ENCODE results near the gene ERGIC1.

ERGIC1 gene

GRCh38 chr5:172940268-172941066, 106.4 kb downstream of the ERGIC1 start:
- H3K36me3 ChIP-seq (ENCODE audit: control insufficient read depth, insufficient read depth, low read length) = peaks cover 63% of the 10 kb centered on the region
- H3K4me1 ChIP-seq (ENCODE audit: control insufficient read depth, insufficient read depth, low read length, poor library complexity, severe bottlenecking) = peaks cover 35% of the 10 kb centered on the region
- no peak overlapping the region for H3K4me3 ChIP-seq (ENCODE audit: extremely low read depth, insufficient read depth, low read length, poor library complexity, severe bottlenecking)
- 98 to 99% methylated on average over 10 to 12 of the region's 15 CpGs for WGBS, 2 experiments (ENCODE audit: insufficient coverage in 2 of 2)
- H3K9me3 ChIP-seq (ENCODE audit: control insufficient read depth, low read length) = no peaks in the 10 kb centered on the region
- H3K27ac ChIP-seq (ENCODE audit: low read depth, low read length, severe bottlenecking) = peak overlapping the region; percentile 73

GRCh38 chr5:172941067-172941516, 107.0 kb downstream of the ERGIC1 start:
- 80 to 85% methylated on average over 1 to 2 of the region's 4 CpGs for whole genome bisulfite sequencing, 2 experiments (ENCODE audit: insufficient coverage in 2 of 2)

GRCh38 chr5:172942556-172942955, 108.5 kb downstream of the ERGIC1 start:
- peaks cover 40% of the 10 kb centered on the region for H3K4me1 ChIP-seq (ENCODE audit: control insufficient read depth, insufficient read depth, low read length, poor library complexity, severe bottlenecking)
- 89 to 91% methylated on average over 11 of the region's 11 CpGs for WGBS, 2 experiments (ENCODE audit: insufficient coverage in 2 of 2)
- H3K9me3 ChIP-seq (ENCODE audit: control insufficient read depth, low read length) = no peaks in the 10 kb centered on the region
- peaks cover 56% of the 10 kb centered on the region for H3K36me3 ChIP-seq (ENCODE audit: control insufficient read depth, insufficient read depth, low read length)
- peak overlapping the region; percentile 91 for H3K27ac ChIP-seq (ENCODE audit: low read depth, low read length, severe bottlenecking)
- no peak overlapping the region for H3K4me3 ChIP-seq (ENCODE audit: extremely low read depth, insufficient read depth, low read length, poor library complexity, severe bottlenecking)

More at GRCh38 chr5:172941067-172941516, 107.0 kb downstream of the ERGIC1 start:
- Histone ChIP-seq H3K4me1 (ENCODE audit: control insufficient read depth, insufficient read depth, low read length, poor library complexity, severe bottlenecking) (peaks cover 35% of the 10 kb centered on the region), H3K9me3 (ENCODE audit: control insufficient read depth, low read length) (no peaks in the 10 kb centered on the region), H3K27ac (ENCODE audit: low read depth, low read length, severe bottlenecking) (no peak overlapping the region), H3K36me3 (ENCODE audit: control insufficient read depth, insufficient read depth, low read length) (peaks cover 61% of the 10 kb centered on the region), H3K4me3 (ENCODE audit: extremely low read depth, insufficient read depth, low read length, poor library complexity, severe bottlenecking) (no peak overlapping the region)

GRCh38 chr5:172943283-172943841, 109.3 kb downstream of the ERGIC1 start:
- H3K27ac ChIP-seq (ENCODE audit: low read depth, low read length, severe bottlenecking) = peak overlapping the region; percentile 91
- 42 to 43% methylated on average over 10 to 15 of the region's 18 CpGs for WGBS, 2 experiments (ENCODE audit: insufficient coverage in 2 of 2)
- H3K4me1 ChIP-seq (ENCODE audit: control insufficient read depth, insufficient read depth, low read length, poor library complexity, severe bottlenecking) = peaks cover 47% of the 10 kb centered on the region
- no peak overlapping the region for H3K4me3 ChIP-seq (ENCODE audit: extremely low read depth, insufficient read depth, low read length, poor library complexity, severe bottlenecking)
- H3K9me3 ChIP-seq (ENCODE audit: control insufficient read depth, low read length) = no peaks in the 10 kb centered on the region
- H3K36me3 ChIP-seq (ENCODE audit: control insufficient read depth, insufficient read depth, low read length) = peaks cover 52% of the 10 kb centered on the region

- H3K4me1 ChIP-seq (ENCODE audit: control insufficient read depth, insufficient read depth, low read length, poor library complexity, severe bottlenecking) = peaks cover 47% of the 10 kb centered on the region
- H3K9me3 ChIP-seq (ENCODE audit: control insufficient read depth, low read length) = no peaks in the 10 kb centered on the region
- WGBS, 2 experiments (ENCODE audit: insufficient coverage in 2 of 2) = 77 to 92% methylated on average over 3 to 6 of the region's 8 CpGs
- peak overlapping the region; percentile 91 for H3K27ac ChIP-seq (ENCODE audit: low read depth, low read length, severe bottlenecking)
- no peak overlapping the region for H3K4me3 ChIP-seq (ENCODE audit: extremely low read depth, insufficient read depth, low read length, poor library complexity, severe bottlenecking)
- peaks cover 53% of the 10 kb centered on the region for H3K36me3 ChIP-seq (ENCODE audit: control insufficient read depth, insufficient read depth, low read length)
These were observed 109.9 kb downstream of the ERGIC1 start for GRCh38 chr5:172943906-172944305.

GRCh38 chr5:172944741-172945140, 110.7 kb downstream of the ERGIC1 start:
- Histone ChIP-seq H3K36me3 (ENCODE audit: control insufficient read depth, insufficient read depth, low read length) (peaks cover 54% of the 10 kb centered on the region), H3K9me3 (ENCODE audit: control insufficient read depth, low read length) (no peaks in the 10 kb centered on the region), H3K4me1 (ENCODE audit: control insufficient read depth, insufficient read depth, low read length, poor library complexity, severe bottlenecking) (peaks cover 44% of the 10 kb centered on the region), H3K27ac (ENCODE audit: low read depth, low read length, severe bottlenecking) (no peak overlapping the region), H3K4me3 (ENCODE audit: extremely low read depth, insufficient read depth, low read length, poor library complexity, severe bottlenecking) (no peak overlapping the region)
- WGBS, 2 experiments (ENCODE audit: insufficient coverage in 2 of 2) = 82 to 84% methylated on average over 5 of the region's 6 CpGs

- peaks cover 44% of the 10 kb centered on the region for H3K4me1 ChIP-seq (ENCODE audit: control insufficient read depth, insufficient read depth, low read length, poor library complexity, severe bottlenecking)
- peaks cover 53% of the 10 kb centered on the region for H3K36me3 ChIP-seq (ENCODE audit: control insufficient read depth, insufficient read depth, low read length)
- no peaks in the 10 kb centered on the region for H3K9me3 ChIP-seq (ENCODE audit: control insufficient read depth, low read length)
- WGBS, 2 experiments (ENCODE audit: insufficient coverage in 2 of 2) = 96 to 100% methylated on average over 6 of the region's 6 CpGs
- no peak overlapping the region for H3K27ac ChIP-seq (ENCODE audit: low read depth, low read length, severe bottlenecking)
- H3K4me3 ChIP-seq (ENCODE audit: extremely low read depth, insufficient read depth, low read length, poor library complexity, severe bottlenecking) = no peak overlapping the region
These were observed 111.1 kb downstream of the ERGIC1 start for GRCh38 chr5:172945151-172945550.

GRCh38 chr5:172946146-172946545, 112.1 kb downstream of the ERGIC1 start:
- H3K4me1 ChIP-seq (ENCODE audit: control insufficient read depth, insufficient read depth, low read length, poor library complexity, severe bottlenecking) = peaks cover 44% of the 10 kb centered on the region
- H3K36me3 ChIP-seq (ENCODE audit: control insufficient read depth, insufficient read depth, low read length) = peaks cover 53% of the 10 kb centered on the region
- no peak overlapping the region for H3K4me3 ChIP-seq (ENCODE audit: extremely low read depth, insufficient read depth, low read length, poor library complexity, severe bottlenecking)
- 97 to 99% methylated on average over 7 of the region's 7 CpGs for WGBS, 2 experiments (ENCODE audit: insufficient coverage in 2 of 2)
- H3K9me3 ChIP-seq (ENCODE audit: control insufficient read depth, low read length) = no peaks in the 10 kb centered on the region
- H3K27ac ChIP-seq (ENCODE audit: low read depth, low read length, severe bottlenecking) = no peak overlapping the region

GRCh38 chr5:172949426-172949825, 115.4 kb downstream of the ERGIC1 start:
- Histone ChIP-seq H3K27ac (ENCODE audit: low read depth, low read length, severe bottlenecking) (no peak overlapping the region), H3K9me3 (ENCODE audit: control insufficient read depth, low read length) (no peaks in the 10 kb centered on the region), H3K36me3 (ENCODE audit: control insufficient read depth, insufficient read depth, low read length) (peaks cover 52% of the 10 kb centered on the region), H3K4me1 (ENCODE audit: control insufficient read depth, insufficient read depth, low read length, poor library complexity, severe bottlenecking) (peaks cover 34% of the 10 kb centered on the region), H3K4me3 (ENCODE audit: extremely low read depth, insufficient read depth, low read length, poor library complexity, severe bottlenecking) (no peak overlapping the region)
- 94 to 95% methylated on average over 2 of the region's 3 CpGs for WGBS, 2 experiments (ENCODE audit: insufficient coverage in 2 of 2)

GRCh38 chr5:172950176-172950965, 116.3 kb downstream of the ERGIC1 start:
- Histone ChIP-seq H3K9me3 (ENCODE audit: control insufficient read depth, low read length) (no peaks in the 10 kb centered on the region), H3K4me3 (ENCODE audit: extremely low read depth, insufficient read depth, low read length, poor library complexity, severe bottlenecking) (no peak overlapping the region), H3K36me3 (ENCODE audit: control insufficient read depth, insufficient read depth, low read length) (peaks cover 45% of the 10 kb centered on the region), H3K27ac (ENCODE audit: low read depth, low read length, severe bottlenecking) (no peak overlapping the region), H3K4me1 (ENCODE audit: control insufficient read depth, insufficient read depth, low read length, poor library complexity, severe bottlenecking) (peaks cover 37% of the 10 kb centered on the region)
- 92 to 95% methylated on average over 8 of the region's 12 CpGs for whole genome bisulfite sequencing, 2 experiments (ENCODE audit: insufficient coverage in 2 of 2)
